GM21447 (cell line): ENCODE results near the gene TXNDC5.
"Not testable (repeated sequence)": the region's sequence is repeated elsewhere in the genome, so short reads cannot be mapped to it uniquely, and the experiment has no call there.

Experiments used
- ATAC-seq: cut with Tn5 transposase; IDR thresholded peaks from one replicate; pipeline ENCODE4 v1.9.1; 2021; ENCODE audit not compliant: unreplicated experiment

Gene TXNDC5

DNA sequence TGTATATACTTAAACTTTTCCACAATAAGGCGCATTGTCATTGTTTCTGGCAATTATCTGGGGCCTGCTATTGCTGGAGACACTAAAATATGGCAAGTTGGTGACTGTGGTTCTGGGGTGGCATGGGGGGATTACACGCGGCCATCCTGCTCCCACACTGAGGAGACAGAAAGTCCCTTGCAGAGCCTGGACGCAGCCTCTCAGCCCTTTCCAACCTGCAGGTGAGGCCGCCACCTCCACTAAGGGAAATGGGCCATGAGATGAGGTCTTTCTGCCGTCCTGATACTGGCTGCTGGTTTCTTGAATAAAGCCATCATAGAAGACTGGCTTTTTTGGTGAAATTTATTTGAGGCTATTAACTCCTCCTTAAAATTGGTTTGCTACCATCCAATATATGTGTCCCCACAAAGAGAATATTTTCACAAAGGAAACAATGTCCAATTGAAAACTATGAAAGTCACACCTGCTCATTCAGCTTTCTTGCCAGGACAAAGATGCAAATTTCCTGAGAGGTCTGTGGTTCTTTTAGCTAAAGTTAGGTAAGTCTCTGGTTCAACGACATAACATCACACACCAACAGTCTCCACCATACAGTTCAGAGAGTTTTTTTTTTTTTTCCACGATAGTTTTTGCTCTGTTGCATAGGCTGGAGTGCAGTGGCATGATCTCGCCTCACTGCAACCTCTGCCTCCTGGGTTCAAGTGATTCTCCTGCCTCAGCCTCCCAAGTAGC lies 13.0 kb downstream of the TXNDC5 start:
- peak; percentile 75 for ATAC-seq

DNA sequence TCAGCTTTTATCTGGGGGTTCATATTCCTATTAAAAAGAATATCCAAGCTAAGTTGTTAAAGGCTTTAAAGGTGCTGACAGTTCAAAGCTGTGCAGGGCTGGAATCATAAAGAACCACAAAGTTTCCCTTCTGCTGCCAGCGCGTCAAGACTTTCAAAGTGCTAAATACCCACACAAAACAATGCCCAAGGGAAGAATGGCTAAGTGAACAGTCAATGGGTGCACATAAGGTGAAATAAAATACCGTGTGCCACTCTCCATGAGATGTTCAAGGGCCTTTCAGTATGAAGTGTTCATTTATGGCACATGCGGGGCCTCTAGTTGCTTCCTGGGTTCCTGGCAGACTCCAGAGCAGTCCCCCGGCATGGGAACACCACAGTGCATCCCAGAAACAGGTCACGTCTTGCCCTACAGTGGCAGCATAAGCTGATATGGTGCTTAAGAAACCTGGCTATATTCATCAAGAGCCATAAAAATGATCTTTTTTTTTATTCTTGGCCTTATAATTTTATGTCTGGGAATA lies 14.1 kb downstream of the TXNDC5 start:
- no peak for ATAC-seq

GRCh38 chr6:7895125-7895423 lies 15.5 kb downstream of the TXNDC5 start:
- no peak for ATAC-seq

- no peak for ATAC-seq
Observed at GRCh38 chr6:7894262-7895124, 16.1 kb downstream of the TXNDC5 start.

- ATAC-seq, result no peak
Observed at GRCh38 chr6:7893342-7893741, 17.2 kb downstream of the TXNDC5 start.

DNA sequence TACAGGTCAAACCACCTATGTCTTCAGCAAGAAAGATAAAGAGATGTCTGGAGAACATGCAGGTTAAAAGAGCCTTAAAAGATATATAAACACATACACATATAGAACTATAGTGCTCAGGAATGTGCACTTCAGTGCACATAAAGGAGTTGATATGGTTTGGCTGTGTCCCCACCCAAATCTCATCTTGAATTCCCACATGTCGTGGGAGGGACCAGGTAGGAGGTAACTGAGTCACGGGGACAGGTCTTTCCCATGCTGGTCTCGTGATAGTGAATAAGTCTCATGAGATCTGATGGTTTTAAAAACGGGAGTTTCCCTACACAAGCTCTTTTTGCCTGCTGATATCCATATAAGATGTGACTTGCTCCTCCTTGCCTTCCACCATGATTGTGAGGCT lies 18.2 kb downstream of the TXNDC5 start:
- not testable (repeated sequence) for ATAC-seq

DNA sequence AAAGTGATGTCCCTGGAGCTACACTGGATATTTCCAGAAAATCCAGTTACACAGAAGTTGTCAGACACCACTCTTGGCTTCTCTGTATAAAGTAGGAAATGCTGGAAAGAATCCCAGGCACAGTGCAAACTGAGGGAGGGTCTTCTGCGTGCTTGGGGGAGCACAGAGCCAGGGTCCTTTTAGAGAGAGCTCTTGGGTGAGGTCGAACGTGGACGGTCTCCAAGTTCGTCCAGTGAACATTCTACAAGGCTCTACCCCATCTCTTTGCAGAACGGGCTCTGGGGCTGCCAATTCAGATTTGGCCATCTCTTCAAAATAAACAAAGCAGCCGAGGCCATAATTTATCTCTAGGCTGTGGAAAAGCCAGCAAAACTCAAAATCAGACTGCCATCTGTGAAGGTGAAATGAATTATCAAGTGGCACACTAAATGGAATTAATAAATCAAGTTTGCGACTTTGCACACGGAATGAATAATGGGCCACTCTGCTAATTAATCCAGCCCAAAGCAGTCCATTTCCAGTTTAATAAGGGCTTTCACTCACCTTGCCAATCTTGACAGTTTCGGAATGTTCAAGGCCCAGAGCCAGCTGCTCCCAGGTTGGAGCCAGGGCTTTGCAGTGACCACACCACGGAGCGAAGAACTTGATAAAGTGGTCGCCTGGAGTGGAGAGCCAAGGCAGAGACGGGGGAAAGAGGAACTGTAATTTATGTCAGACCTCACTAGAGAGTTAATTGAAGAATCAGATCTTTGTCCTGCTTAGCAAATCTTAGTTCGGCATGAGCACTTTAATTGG lies 19.3 kb downstream of the TXNDC5 start:
- no peak for ATAC-seq

GRCh38 chr6:7888587-7889357 lies 21.8 kb downstream of the TXNDC5 start:
- ATAC-seq, result no peak

GRCh38 chr6:7887278-7887991 lies 23.2 kb downstream of the TXNDC5 start:
- no peak for ATAC-seq

- ATAC-seq, result no peak
Observed at GRCh38 chr6:7886132-7886531, 24.5 kb downstream of the TXNDC5 start.

DNA sequence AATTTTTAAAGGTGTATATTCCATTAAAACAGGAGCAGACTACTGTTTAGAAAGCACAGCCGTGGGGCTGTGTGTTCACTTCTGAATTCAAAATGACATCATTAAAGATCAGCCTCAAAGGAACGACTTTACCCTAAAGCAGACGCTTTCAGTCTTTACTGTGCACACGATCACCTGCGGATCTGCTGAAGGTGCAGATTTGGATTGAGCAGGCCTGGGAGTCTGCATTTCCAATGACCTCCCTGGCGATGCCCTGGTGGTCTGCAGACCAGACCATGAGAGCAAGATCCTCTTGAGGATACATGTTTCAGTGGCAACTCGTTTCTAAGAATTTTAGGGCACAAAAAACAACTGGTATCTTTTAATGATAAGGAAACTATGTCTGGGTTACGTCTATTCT lies 27.2 kb downstream of the TXNDC5 start:
- ATAC-seq, result no peak

- ATAC-seq, result no peak
Observed at GRCh38 chr6:7882505-7883257, 27.9 kb downstream of the TXNDC5 start.

- ATAC-seq, result no peak
Observed at GRCh38 chr6:7881765-7882500, 28.7 kb downstream of the TXNDC5 start.

GRCh38 chr6:7880718-7881107 lies 29.9 kb downstream of the TXNDC5 start:
- no peak for ATAC-seq

- ATAC-seq, result no peak
Observed at GRCh38 chr6:7879980-7880717, 30.4 kb downstream of the TXNDC5 start.

DNA sequence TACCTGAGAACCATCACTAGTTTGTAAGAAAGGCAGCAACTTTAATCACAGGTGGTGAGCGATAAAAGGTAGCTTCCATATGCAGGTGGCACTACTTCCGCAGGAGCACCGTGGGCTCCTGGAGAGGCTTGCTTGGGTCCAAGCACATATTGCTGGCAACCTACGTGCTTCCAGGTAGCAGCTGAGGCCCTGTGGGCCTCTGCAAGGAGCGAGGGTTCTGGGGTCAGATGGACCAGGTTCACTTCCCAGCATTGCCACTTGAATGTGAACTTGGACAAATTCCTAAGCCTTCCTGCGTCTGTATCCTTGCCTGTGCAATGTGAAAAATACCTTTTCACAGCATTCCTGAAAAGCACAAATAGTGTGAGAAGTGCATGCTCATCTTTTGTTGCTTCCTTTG lies 31.0 kb downstream of the TXNDC5 start:
- no peak for ATAC-seq

- no peak for ATAC-seq
Observed at GRCh38 chr6:7879043-7879442, 31.5 kb downstream of the TXNDC5 start.

DNA sequence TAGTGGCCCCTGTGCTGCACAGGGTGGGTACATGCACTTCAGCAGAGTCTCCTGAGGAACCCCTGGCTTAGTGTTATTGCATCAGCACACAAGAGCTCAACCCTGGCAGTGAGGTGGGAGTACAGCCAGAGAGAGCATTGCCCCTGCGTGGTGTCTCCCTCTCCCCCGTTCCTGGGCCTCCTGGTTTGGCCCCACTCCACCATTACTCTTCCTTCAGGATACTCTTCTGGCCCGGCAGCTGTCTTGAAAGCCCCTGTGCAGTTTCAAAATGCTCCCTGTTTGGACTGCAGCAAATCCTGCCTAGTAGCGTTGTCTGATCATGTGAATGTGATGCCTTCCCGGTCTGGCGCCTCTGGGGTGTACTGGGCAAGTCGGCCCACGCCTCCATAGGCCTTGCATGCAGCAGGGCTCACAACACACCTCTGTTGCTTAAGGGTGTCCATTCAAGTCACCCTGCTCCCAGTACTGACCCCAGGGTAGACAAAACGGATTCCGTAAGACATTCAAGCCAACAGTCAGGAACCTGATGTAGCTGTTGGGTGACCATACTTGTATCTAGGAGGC lies 32.1 kb downstream of the TXNDC5 start:
- no peak for ATAC-seq
